Measurements from ENCODE around the gene TBPL1.
A peak's percentile ranks its signal among the peaks of the same experiment; 100 is the strongest.

Gene TBPL1

GRCh38 chr6:134029495-134030455 is 76.8 kb downstream of the TBPL1 start:
- peak overlapping the region; percentile 27 for H3K27ac ChIP-seq
- no peak for TF ChIP-seq ZFX (IDR thresholded peaks at IDR 0.05; ENCODE audit: borderline replicate concordance)
- no peak for TF ChIP-seq CTCF (IDR thresholded peaks at IDR 0.05)

- TF ChIP-seq CTCF (IDR thresholded peaks at IDR 0.05) (no peak), ZFX (IDR thresholded peaks at IDR 0.05; ENCODE audit: borderline replicate concordance) (no peak)
- no peak overlapping the region for H3K27ac ChIP-seq
Observed at GRCh38 chr6:134031696-134032255, 78.8 kb downstream of the TBPL1 start.

- no peak overlapping the region for H3K27ac ChIP-seq
- TF ChIP-seq ZFX (IDR thresholded peaks at IDR 0.05; ENCODE audit: borderline replicate concordance) (no peak), CTCF (IDR thresholded peaks at IDR 0.05) (no peak)
Observed at GRCh38 chr6:134034478-134034877, 81.5 kb downstream of the TBPL1 start.

- TF ChIP-seq CTCF (IDR thresholded peaks at IDR 0.05) (no peak), ZFX (IDR thresholded peaks at IDR 0.05; ENCODE audit: borderline replicate concordance) (no peak)
- no peak overlapping the region for H3K27ac ChIP-seq
Observed at GRCh38 chr6:134034961-134035822, 82.2 kb downstream of the TBPL1 start.

GRCh38 chr6:134035823-134036296 is 82.8 kb downstream of the TBPL1 start:
- no peak overlapping the region for H3K27ac ChIP-seq

GRCh38 chr6:134039116-134039515 is 86.1 kb downstream of the TBPL1 start:
- H3K27ac ChIP-seq = no peak overlapping the region
- TF ChIP-seq ZFX (IDR thresholded peaks at IDR 0.05; ENCODE audit: borderline replicate concordance) (no peak), CTCF (IDR thresholded peaks at IDR 0.05) (no peak)

More at GRCh38 chr6:134035823-134036296, 82.8 kb downstream of the TBPL1 start:
- TF ChIP-seq ZFX (IDR thresholded peaks at IDR 0.05; ENCODE audit: borderline replicate concordance) (no peak), CTCF (IDR thresholded peaks at IDR 0.05) (no peak)
